H1 (cell line): ENCODE data around the gene CYP2S1. TPM values are rescaled to one million over a fixed set of nuclear protein-coding genes. Genes with fewer than 3 reads are reported as not detected.
A peak's percentile ranks its signal among the peaks of the same experiment; 100 is the strongest.

ENCODE experiments used
- CTCF ChIA-PET: fragments of 300-600 bp; sonication (Branson Sonifier 250); formaldehyde crosslinking; loops from one replicate; lab custom pipeline; 2021; ENCODE audit not compliant: partially characterized antibody; lab: Charles Lee
- POLR2A ChIA-PET: fragments of 300-600 bp; sonication (Branson Sonifier 250); formaldehyde crosslinking; loops from one replicate; lab custom pipeline; 2021; ENCODE audit warnings: inconsistent platforms; ENCODE audit not compliant: partially characterized antibody; lab: Charles Lee
- DNase-seq, 2 experiments: peaks; one replicate each; pipeline versions ENCODE4 v3.0.0 to v3.0.0-alpha.2; 2010 to 2022; ENCODE audit warnings: low spot score in 2 of 2, low read depth in 1 of 2, mixed read lengths in 1 of 2
- FAIRE-seq: peaks from 2 replicates; lab custom pipeline; 2011; peaks lifted over from hg19 to GRCh38; lab: Jason Lieb, UNC
- H2AFZ ChIP-seq: 2 replicates; pipeline ENCODE4 v1.8.1; 2012; ENCODE audit warnings: low read length, inconsistent platforms
- H2AK5ac ChIP-seq: 2 replicates; pipeline ENCODE4 v1.6.1; 2013; ENCODE audit warnings: low read depth, low read length
- H2BK120ac ChIP-seq: replicated peaks from 2 replicates; pipeline ENCODE3; 2013; ENCODE audit warnings: low read depth, low read length, inconsistent platforms
- H2BK12ac ChIP-seq: 2 replicates; pipeline ENCODE4 v1.6.1; 2013; ENCODE audit warnings: low read depth, low read length
- H2BK15ac ChIP-seq: 2 replicates; pipeline ENCODE4 v1.6.1; 2013; ENCODE audit warnings: low read length
- H2BK20ac ChIP-seq: 2 replicates; pipeline ENCODE4 v1.6.1; 2013; ENCODE audit warnings: low read length
- H2BK5ac ChIP-seq: 2 replicates; pipeline ENCODE4 v1.6.1; 2013; ENCODE audit warnings: low read depth, low read length
- H3K14ac ChIP-seq: 2 replicates; pipeline ENCODE4 v1.6.1; 2013; ENCODE audit warnings: inconsistent platforms; ENCODE audit not compliant: insufficient read length
- H3K18ac ChIP-seq: 2 replicates; pipeline ENCODE4 v1.6.1; 2013; ENCODE audit warnings: low read length; ENCODE audit errors: extremely low read depth
- H3K23ac ChIP-seq: 2 replicates; pipeline ENCODE4 v1.6.1; 2013; ENCODE audit warnings: inconsistent platforms; ENCODE audit not compliant: insufficient read length
- H3K23me2 ChIP-seq: 2 replicates; pipeline ENCODE4 v1.6.1; 2013; ENCODE audit warnings: low read depth, low read length
- H3K27ac ChIP-seq: 2 replicates; pipeline ENCODE4 v1.6.1; 2011; ENCODE audit warnings: low read depth, low read length, inconsistent platforms
- H3K27me3 ChIP-seq, 4 experiments: replicated peaks in 1 of 4; 1 replicate in 1 of 4; 2 replicates in 3 of 4; pipeline versions ENCODE4 v1.6.1 to v1.8.1; 2011 to 2013; ENCODE audit warnings: low read length in 3 of 4, mild to moderate bottlenecking in 3 of 4, inconsistent platforms in 2 of 4, mixed read lengths in 2 of 4, moderate library complexity in 1 of 4; ENCODE audit not compliant: control insufficient read depth in 3 of 4, insufficient read depth in 3 of 4; ENCODE audit errors: extremely low read depth in 1 of 4
- H3K36me3 ChIP-seq, 4 experiments: 2 replicates each; pipeline versions ENCODE4 v1.6.1 to v1.8.1; 2011 to 2013; ENCODE audit warnings: mild to moderate bottlenecking in 4 of 4, low read length in 3 of 4, moderate library complexity in 2 of 4, control low read depth in 1 of 4, inconsistent platforms in 1 of 4; ENCODE audit not compliant: insufficient read depth in 4 of 4, control insufficient read depth in 2 of 4
- H3K4ac ChIP-seq: replicated peaks from 2 replicates; pipeline ENCODE3; 2013; ENCODE audit warnings: low read length, low read depth, mixed read lengths, inconsistent platforms; ENCODE audit not compliant: insufficient read length
- H3K4me1 ChIP-seq, 4 experiments: replicated peaks in 1 of 4; 1 replicate in 1 of 4; 2 replicates in 3 of 4; pipeline versions ENCODE4 v1.6.1 to v1.8.1; 2011 to 2013; ENCODE audit warnings: low read length in 3 of 4, inconsistent platforms in 2 of 4, mixed read lengths in 1 of 4; ENCODE audit not compliant: insufficient read depth in 4 of 4, control insufficient read depth in 3 of 4
- H3K4me2 ChIP-seq, 2 experiments: 2 replicates each; pipeline versions ENCODE4 v1.6.1 to v1.8.1; 2011 to 2013; ENCODE audit warnings: low read depth in 2 of 2, low read length in 2 of 2, control low read depth in 1 of 2, inconsistent platforms in 1 of 2, mild to moderate bottlenecking in 1 of 2; ENCODE audit not compliant: insufficient read depth in 1 of 2
- H3K4me3 ChIP-seq, 4 experiments: fragments of 200-600, 300-600 bp in 1 of 4; sonication (generic), shearing (Covaris generic), sonication (Bioruptor Twin) in 1 of 4; 2 replicates each; pipeline versions ENCODE4 v1.5.1 to v1.8.1; 2011 to 2016; ENCODE audit warnings: low read length in 4 of 4, low read depth in 3 of 4, control low read depth in 2 of 4, inconsistent platforms in 2 of 4, mild to moderate bottlenecking in 2 of 4, mixed read lengths in 1 of 4, moderate library complexity in 1 of 4; ENCODE audit not compliant: insufficient read depth in 2 of 4; ENCODE audit errors: extremely low read depth in 1 of 4
- H3K56ac ChIP-seq: replicated peaks from 2 replicates; pipeline ENCODE3; 2013; ENCODE audit warnings: low read depth, mild to moderate bottlenecking, mixed read lengths, low read length, inconsistent platforms; ENCODE audit not compliant: insufficient read length
- H3K79me1 ChIP-seq: 2 replicates; pipeline ENCODE4 v1.6.1; 2013; ENCODE audit warnings: low read depth, low read length, control low read depth
- H3K79me2 ChIP-seq, 2 experiments: 2 replicates each; pipeline versions ENCODE4 v1.6.1 to v1.8.1; 2012 to 2013; ENCODE audit warnings: low read length in 2 of 2, mild to moderate bottlenecking in 2 of 2, inconsistent platforms in 1 of 2; ENCODE audit not compliant: insufficient read depth in 2 of 2, control insufficient read depth in 1 of 2
- H3K9ac ChIP-seq, 4 experiments: replicated peaks in 1 of 4; 1 replicate in 1 of 4; 2 replicates in 3 of 4; pipeline versions ENCODE4 v1.6.1 to v1.8.1; 2011 to 2013; ENCODE audit warnings: low read depth in 3 of 4, low read length in 3 of 4, control low read depth in 2 of 4, mild to moderate bottlenecking in 2 of 4, moderate library complexity in 2 of 4, inconsistent platforms in 1 of 4; ENCODE audit errors: extremely low read depth in 1 of 4
- H3K9me3 ChIP-seq, 2 experiments: 2 replicates each; pipeline versions ENCODE4 v1.6.1 to v1.8.1; 2012 to 2013; ENCODE audit warnings: mild to moderate bottlenecking in 2 of 2, moderate library complexity in 2 of 2, control low read depth in 1 of 2, inconsistent platforms in 1 of 2, low read depth in 1 of 2, low read length in 1 of 2, mixed read lengths in 1 of 2; ENCODE audit not compliant: insufficient read depth in 2 of 2
- H4K20me1 ChIP-seq, 2 experiments: replicated peaks in 1 of 2; 2 replicates each; pipeline versions ENCODE3 to v1.8.1; 2011 to 2013; ENCODE audit warnings: inconsistent platforms in 2 of 2, low read length in 2 of 2, mild to moderate bottlenecking in 1 of 2; ENCODE audit not compliant: insufficient read depth in 2 of 2, control insufficient read depth in 1 of 2
- H4K5ac ChIP-seq: 2 replicates; pipeline ENCODE4 v1.6.1; 2013; ENCODE audit warnings: low read length, low read depth, mixed read lengths, inconsistent platforms; ENCODE audit not compliant: insufficient read length
- H4K8ac ChIP-seq: 2 replicates; pipeline ENCODE4 v1.8.0; 2013; ENCODE audit warnings: mild to moderate bottlenecking, moderate library complexity, low read length, inconsistent platforms; ENCODE audit not compliant: insufficient read depth; ENCODE audit errors: extremely low read depth
- H4K91ac ChIP-seq: replicated peaks from 2 replicates; pipeline ENCODE3; 2013; ENCODE audit warnings: low read length, mixed read lengths, inconsistent platforms; ENCODE audit not compliant: insufficient read length
- RFX5 ChIP-seq: IDR thresholded peaks from 2 replicates; pipeline ENCODE4 v1.6.1; 2011; ENCODE audit warnings: low read depth, low read length, improper control_type of control experiment, borderline replicate concordance
- RXRA ChIP-seq: IDR thresholded peaks from 2 replicates; pipeline ENCODE4 v1.6.1; 2011; ENCODE audit warnings: low read depth, mild to moderate bottlenecking, low read length, moderate library complexity; ENCODE audit not compliant: insufficient read depth
- WGBS, 2 experiments: shearing (Covaris generic) in 1 of 2; methylation state at CpG; one replicate each; pipeline versions ENCODE4 v1.1.6 to v1.1.7; 2013 to 2015; ENCODE audit warnings: low lambda C conversion rate in 2 of 2, mixed read lengths in 2 of 2, inconsistent platforms in 1 of 2, low coverage in 1 of 2, missing lambda C conversion rate in 1 of 2; ENCODE audit not compliant: insufficient replicate concordance in 2 of 2, insufficient coverage in 1 of 2, insufficient read length in 1 of 2; ENCODE audit errors: extremely low coverage in 1 of 2, missing lambda C conversion rate in 1 of 2; 5-methylcytosine and 5-hydroxymethylcytosine counted together
- polyA plus RNA-seq, 7 experiments: library from polyadenylated mRNA; depleted of rRNA in 3 of 7; stranded (reverse) in 5 of 7; unstranded in 2 of 7; fragments of >200 nt in 5 of 7; fragments of 200-250 nt in 2 of 7; gene quantifications; 1 replicate in 5 of 7; 2 replicates in 1 of 7; 4 replicates in 1 of 7; pipeline versions ENCODE4 v1.2.1 to v1.2.3, GENCODE V29; 2011 to 2013; ENCODE audit warnings: missing spikeins in 2 of 7, mixed read lengths in 2 of 7
- total RNA-seq: library from RNA; stranded (reverse); fragmentation: NEBNext Ultra II Directional; extraction: Animal tissue kit (Norgen Biotek cat#: 25700); gene quantifications from 2 replicates; pipeline ENCODE4 v1.2.1, GENCODE V29; 2021

Gene CYP2S1
- total and polyA plus RNA-seq, 2 of the 8 experiments (the other 6 are each of a cell fraction or from before 2014, with no cell fraction given), result 97.9 to 245 TPM

- Histone ChIP-seq H3K27ac (no peak overlapping the region), H3K4me1 (peaks cover 8 to 22% (median 15%) of the 10 kb centered on the region in 4 experiments), H2BK120ac (no peak overlapping the region), H3K23ac (no peak overlapping the region), H2BK20ac (no peak overlapping the region), H3K4me2 (no peak overlapping the region), H4K20me1 (peaks cover 0 to 11% of the 10 kb centered on the region in 2 experiments), H2AK5ac (peak overlapping the region; percentile 90; the same call in 1 of the 2 replicates), H3K18ac (no peak overlapping the region), H3K36me3 (peaks cover 0 to 20% (median 0%) of the 10 kb centered on the region in 4 experiments; a peak in 3 of 8 replicates), H3K4ac (no peak overlapping the region), H3K9ac (no peak overlapping the region; a peak in 1 of 7 replicates), H4K8ac (no peak overlapping the region), H3K27me3 (no peaks in the 10 kb centered on the region), H3K79me2 (peaks cover 0 to 3% of the 10 kb centered on the region in 2 experiments; a peak in 1 of 4 replicates), H2BK12ac (peak overlapping the region; percentile 50; the same call in 1 of the 2 replicates), H3K14ac (no peak overlapping the region), H3K23me2 (peaks cover 16% of the 10 kb centered on the region), H2BK15ac (no peak overlapping the region), H3K79me1 (peaks cover 9% of the 10 kb centered on the region), H3K9me3 (no peaks in the 10 kb centered on the region), H3K4me3 (no peak overlapping the region), H2BK5ac (peak overlapping the region; percentile 63; the same call in 1 of the 2 replicates), H4K5ac (no peak overlapping the region), H2AFZ (no peak overlapping the region), H3K56ac (no peak overlapping the region), H4K91ac (no peak overlapping the region)
- ChIA-PET POLR2A (interaction anchor here (0.7 to 1.7 kb wide), 8 partner anchors 9 to 80 kb away, joined by 3 to 6 read pairs (median 4); partner anchors contain the start of gene AXL), CTCF (interaction anchor here (1.0 to 1.9 kb wide), 5 partner anchors 21 to 67 kb away, joined by 3 to 10 read pairs (median 5); no protein-coding TSS in a partner anchor)
- no peak for FAIRE-seq
- WGBS, 2 experiments, result 82 to 100% methylated on average over 1 to 3 of the region's 3 CpGs
- no peak for DNase-seq
- TF ChIP-seq RFX5 (no peak), RXRA (no peak)
Measured at GRCh38 chr19:41228486-41228885, 35.5 kb downstream of the CYP2S1 start.
